SKM-1 treated with dmso at 0.1 percent for 144 hours (cell line): ENCODE results near the gene TIMP3.

Experiments used
- DNase-seq: peaks from one replicate; lab custom pipeline; 2025; ENCODE audit not compliant: unreplicated experiment; lab: John Stamatoyannopoulos, UW

The TIMP3 gene

DNA sequence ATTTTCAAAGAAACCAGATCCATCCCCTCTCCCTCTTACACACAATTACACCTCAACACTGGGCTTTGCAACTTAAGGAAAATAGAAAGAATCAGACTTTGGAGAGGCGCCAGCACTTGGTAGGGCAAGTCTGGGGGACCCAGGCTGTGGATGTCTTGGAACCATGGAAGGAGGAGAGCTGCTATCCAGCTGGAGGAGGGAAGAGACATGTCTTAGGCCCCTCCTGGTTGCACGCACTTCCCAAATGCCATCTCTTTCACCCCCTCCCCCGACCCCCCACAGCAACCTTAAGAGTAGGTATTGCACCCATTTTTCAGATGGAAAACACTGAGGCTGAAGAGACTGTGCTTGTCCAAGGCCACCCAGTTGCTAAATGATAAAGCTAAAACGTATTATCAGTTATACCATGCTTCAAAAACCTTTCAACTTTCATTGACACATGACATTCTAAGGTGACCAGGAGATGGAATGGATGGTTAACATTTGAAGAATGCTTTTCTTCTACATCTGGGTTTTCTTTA, 3.9 kb downstream of the TIMP3 start:
- DNase-seq: no peak

DNA sequence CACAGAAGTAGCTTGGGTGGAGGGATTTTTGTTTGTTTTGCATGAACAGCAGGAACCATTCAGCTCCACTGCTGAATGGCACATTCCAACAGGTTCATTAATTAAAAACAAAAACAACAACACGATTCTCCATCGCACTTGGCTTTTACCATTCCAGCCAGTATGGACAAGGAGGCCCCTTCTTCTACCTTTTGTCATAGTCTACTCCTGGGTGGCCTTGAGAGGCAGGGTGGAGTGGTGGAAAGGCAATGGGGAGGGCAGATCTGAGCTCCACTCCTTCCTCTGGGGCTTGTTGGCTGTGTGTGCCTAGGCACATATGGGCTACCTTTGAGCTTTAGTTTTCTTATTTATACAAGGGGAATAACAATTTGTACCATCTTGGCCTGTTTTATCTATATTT, 4.8 kb downstream of the TIMP3 start:
- DNase-seq: no peak

DNA sequence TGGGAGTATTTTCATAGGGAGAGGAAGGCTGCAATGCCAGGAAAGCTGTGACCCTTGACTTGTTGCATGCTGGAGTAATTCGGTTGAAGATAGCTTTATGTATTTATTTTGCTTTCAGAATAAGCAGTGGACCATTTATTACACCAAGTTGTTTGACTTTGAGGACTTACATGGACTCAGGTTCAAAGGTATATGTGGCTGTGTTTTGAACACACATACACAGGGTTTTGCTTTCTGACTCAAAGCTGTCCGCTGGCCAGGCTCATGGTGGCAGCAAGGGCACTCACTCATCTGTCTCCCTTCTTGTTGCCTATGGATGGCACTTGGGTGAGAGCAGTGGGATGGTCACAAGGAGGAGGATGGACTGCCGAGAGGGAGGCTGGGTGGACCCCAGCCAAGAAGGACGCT, 6.5 kb downstream of the TIMP3 start:
- DNase-seq: no peak

GRCh38 chr22:32809786-32810554, 8.5 kb downstream of the TIMP3 start:
- no peak for DNase-seq

DNA sequence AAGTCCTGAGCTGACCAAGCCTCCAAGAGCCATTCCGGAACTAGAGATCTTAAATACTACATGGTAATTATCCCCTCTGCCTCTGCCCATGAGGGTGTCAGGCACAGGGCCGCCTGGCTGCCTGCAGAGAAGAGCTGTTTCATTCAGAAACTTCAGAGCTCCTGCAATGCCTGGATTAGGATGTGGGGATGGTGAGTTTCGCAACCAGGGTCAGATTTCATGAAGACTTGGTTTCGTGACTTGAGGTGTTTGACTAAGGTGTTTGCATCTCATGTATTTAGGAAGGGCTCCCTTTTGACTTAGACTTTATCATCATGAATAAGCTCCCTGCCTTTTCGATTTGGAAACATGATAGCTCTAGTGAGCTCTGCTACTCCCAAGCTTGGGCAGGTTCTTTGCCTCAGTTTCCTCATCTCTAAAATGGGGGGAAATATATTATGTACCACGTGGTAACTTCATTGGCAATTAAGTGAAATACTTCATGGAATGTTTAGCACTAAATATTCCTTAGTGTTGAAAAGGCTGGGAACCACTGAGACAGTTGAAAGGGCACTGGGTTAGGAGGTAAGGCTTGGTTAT, 9.1 kb downstream of the TIMP3 start:
- DNase-seq: no peak

DNA sequence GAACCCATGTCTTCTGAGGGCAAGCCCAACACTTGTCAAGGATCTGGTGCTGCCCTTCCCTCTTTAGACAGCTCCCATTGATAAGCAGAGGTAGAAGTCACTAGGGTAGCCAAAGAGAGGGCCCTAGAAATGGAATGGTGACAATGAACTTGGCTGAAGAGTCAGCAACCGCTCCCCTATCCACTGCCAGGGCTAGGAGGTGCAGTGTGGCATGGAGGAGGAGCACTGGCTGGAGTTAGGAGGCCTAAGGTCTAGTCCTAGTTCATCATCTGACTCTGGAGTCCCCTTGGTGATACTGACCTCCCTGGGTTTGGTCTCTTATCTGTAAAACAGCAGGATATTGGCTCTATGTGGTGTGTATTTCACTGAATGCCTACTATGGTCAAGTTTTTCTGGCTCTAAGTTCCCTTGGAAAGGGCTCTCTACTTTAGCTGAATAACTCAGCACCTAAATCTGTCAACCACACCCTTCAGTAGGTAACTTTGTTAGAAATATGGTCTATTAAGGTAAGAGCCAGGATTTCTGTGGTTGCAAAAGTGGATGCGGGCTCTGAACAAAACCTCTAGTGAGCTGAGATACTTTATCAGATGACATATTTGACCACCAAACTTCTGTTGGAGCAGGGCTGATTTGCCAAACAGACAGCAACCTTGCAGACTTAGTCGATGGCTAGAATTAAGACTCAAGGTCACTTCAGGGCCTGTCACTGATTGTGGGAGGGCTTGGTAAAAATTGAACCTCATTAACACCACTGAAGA, 10.5 kb downstream of the TIMP3 start:
- DNase-seq: no peak

DNA sequence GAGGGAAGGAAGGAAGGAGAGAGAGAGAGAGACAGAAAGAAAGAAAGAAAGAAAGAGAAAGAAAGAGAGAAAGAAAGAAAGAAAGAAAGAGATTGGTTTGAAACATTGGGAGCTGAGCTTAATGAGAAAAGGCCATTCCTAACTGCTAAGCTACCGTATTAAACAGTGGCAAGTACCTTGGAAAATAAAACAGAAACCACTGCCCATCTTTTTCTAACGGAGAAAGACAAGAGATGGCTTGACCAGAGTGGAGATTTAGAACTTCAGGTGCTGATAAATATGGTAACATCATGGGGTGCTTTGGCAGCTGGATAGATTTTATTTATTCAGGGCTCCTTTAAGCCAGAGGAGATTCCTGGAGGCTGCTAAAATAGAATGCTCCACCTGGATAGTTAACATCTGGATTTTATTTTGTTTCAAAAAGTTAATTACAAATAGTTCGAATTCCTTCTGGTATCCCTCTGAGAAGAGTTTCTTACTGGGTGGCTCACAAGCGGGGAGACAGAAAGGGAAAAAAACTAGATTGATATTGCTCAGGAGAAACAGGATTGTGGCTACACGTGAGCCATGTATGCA, 12.9 kb downstream of the TIMP3 start:
- no peak for DNase-seq

DNA sequence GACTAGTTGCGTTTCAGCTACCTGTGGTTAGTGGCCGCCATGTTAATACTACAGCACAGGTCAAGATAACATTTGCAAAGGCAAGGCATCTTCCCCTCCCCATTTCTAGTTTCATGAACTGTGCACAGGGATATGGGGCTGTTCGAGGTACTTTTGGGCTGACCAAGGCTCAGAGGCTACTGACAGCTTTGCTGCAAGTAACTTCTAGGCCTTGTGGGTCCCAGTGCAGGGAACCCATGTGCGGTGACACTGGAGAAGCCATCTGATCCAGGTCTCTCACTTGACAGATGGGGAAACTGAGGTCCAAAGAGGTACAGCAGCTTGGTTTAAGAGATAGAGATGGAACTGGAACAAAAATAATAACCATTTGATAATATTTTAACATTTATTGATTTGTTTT, 13.6 kb downstream of the TIMP3 start:
- DNase-seq: no peak

DNA sequence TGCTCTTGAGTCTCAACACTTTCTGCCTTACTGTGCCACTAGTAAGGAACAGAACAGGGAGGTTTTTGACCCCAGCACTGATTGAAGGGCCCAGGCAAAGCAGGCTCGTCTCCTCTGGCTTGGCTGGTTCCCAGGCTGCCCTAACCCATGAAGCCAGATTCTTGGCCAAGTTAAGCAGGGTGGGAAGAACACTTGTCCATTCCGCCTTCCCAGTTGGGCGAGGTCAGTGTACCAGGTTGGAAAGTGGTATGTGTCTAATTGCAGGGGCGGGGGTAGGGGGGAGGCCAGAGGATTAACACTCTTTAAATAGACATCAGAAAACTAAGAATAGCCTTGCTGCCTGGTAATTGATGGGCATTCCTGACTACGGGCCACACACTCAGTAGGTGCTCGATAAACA, 14.4 kb downstream of the TIMP3 start:
- no peak for DNase-seq

DNA sequence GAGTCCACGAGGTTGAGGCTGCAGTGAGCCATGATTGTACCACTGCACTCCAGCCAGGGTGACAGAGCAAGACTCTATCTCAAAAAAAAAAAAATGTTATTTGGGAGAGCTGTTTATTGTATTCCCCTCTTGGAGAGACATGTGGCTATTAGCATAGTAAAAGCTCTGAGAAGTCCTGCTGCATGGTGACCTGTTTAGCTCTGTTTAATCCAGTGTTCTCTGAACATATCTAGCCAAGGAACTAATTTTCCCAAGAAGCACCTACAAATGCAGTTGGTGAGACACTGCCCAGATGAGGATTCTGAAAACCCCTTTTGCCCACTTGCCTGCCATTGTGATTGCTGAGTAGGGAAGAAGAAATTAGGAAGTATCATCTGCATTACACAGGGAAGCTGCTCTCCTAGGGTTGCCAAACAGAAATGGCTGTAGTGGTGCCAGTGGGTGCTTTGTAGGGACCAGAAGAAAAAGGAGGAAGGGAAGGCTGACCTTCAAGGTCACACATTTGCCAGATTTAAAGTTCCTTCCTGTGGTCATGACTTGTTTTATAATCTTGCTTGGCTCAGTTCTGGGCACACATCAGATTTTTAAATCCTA, 15.7 kb downstream of the TIMP3 start:
- no peak for DNase-seq

DNA sequence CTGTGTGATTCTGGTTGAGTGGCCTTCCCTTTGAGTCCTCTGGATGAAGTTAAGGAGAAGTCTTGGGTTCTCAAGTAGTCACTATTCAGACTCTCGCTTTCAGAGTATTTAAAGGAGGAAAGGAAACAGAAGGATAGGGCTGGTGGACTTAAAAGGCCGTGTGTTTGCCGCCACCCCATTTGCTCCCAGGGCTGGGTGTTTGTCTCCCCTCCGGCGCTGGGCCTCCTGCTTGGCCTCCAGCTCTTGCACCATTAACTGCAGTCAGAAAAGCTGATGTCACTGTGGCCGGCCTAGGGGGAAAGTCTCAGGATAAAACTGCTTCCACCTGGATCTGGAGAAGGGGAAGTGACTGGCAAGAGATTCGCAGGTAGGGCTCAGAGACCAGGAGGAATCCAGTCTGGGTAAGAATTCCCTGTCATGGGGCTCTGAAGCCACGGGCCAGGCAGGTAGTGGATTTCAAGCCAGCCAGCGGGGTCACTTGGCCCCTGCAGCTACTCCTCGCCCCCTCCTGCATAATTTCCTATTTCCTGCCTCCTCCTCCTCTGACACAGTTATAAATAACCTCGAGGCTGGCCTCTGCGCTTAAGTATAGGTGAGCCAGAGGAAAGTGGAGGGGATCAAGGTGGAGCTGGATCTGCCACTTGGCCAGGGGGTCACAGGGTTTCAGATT, 17.1 kb downstream of the TIMP3 start:
- DNase-seq: no peak

GRCh38 chr22:32819120-32819519, 17.6 kb downstream of the TIMP3 start:
- no peak for DNase-seq

GRCh38 chr22:32820131-32821119, 18.9 kb downstream of the TIMP3 start:
- DNase-seq: no peak

DNA sequence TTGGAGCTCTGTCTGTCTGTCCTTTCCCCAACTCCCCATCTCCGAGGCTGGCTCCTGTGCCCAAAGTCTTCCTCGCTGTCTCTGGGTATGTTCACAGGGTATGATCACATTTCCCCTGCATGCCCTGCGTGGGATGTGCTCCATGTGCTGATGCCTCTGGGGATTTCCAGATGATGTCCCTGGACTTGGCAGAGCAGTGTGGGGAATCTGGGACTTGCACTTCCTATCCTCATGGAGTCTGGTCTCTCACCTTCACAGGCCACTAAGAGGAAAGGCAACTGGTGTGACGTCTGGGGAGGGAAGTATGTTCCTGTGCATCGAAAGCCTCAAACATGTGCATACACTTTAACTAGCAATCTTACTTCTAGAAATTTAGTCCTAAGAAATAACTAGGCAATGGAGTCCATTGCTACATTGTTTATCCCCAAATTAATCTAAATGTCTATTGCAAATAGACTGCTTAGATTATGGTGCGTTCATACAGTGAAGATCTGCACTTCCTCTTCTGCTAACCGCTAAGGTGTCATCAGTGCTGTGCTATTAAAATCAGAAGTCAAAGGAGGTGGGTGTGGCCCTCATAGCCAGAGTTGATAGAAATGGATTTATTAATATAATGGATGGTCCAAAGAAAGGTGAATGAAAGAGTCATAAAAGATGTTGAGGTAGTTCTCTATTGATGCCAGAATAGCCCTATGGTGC, 20.8 kb downstream of the TIMP3 start:
- DNase-seq: no peak

GRCh38 chr22:32823024-32823730, 21.7 kb downstream of the TIMP3 start:
- DNase-seq: peak; percentile 4

GRCh38 chr22:32824531-32825312, 23.2 kb downstream of the TIMP3 start:
- no peak for DNase-seq

- DNase-seq: no peak
Measured at GRCh38 chr22:32826537-32826936, 25.0 kb downstream of the TIMP3 start.
